Large intestine (tissue), 3 donors: ENCODE data around the gene NOL12. TPM values are rescaled to one million over a fixed set of nuclear protein-coding genes. Genes with fewer than 3 reads are reported as not detected.
"Not testable (repeated sequence)": the region's sequence is repeated elsewhere in the genome, so short reads cannot be mapped to it uniquely, and the experiment has no call there.

ENCODE experiments used
- DNase-seq, 2 donors: peaks; one replicate each; pipeline versions ENCODE4 v3.0.0 to v3.0.0-alpha.2; 2013
- H3K27ac ChIP-seq: one replicate; pipeline ENCODE4 v1.5.1; 2013; ENCODE audit warnings: low read length
- H3K27me3 ChIP-seq: 2 replicates; pipeline ENCODE4 v1.6.1; 2013; ENCODE audit warnings: low read length; ENCODE audit not compliant: control insufficient read depth, insufficient read depth
- H3K36me3 ChIP-seq: 2 replicates; pipeline ENCODE4 v1.6.1; 2013; ENCODE audit warnings: low read length; ENCODE audit not compliant: control insufficient read depth, insufficient read depth
- H3K4me1 ChIP-seq: one replicate; pipeline ENCODE4 v1.6.1; 2013; ENCODE audit warnings: low read length; ENCODE audit not compliant: control insufficient read depth, insufficient read depth
- H3K4me3 ChIP-seq: one replicate; pipeline ENCODE4 v1.5.1; 2013; ENCODE audit warnings: low read length
- H3K9me3 ChIP-seq: one replicate; pipeline ENCODE4 v1.6.1; 2013; ENCODE audit warnings: mild to moderate bottlenecking, low read depth, low read length, moderate library complexity; ENCODE audit not compliant: control insufficient read depth
- WGBS: methylation state at CpG from one replicate; pipeline ENCODE4 v1.1.5; 2013; ENCODE audit warnings: low lambda C conversion rate; ENCODE audit not compliant: insufficient coverage; 5-methylcytosine and 5-hydroxymethylcytosine counted together
- polyA plus RNA-seq: library from polyadenylated mRNA; unstranded; fragments of 120-200 nt; gene quantifications from one replicate; pipeline ENCODE4 v1.2.1, GENCODE V29; 2013

The NOL12 gene
- polyA plus RNA-seq, 1 donor, result 18.1 TPM

DNA sequence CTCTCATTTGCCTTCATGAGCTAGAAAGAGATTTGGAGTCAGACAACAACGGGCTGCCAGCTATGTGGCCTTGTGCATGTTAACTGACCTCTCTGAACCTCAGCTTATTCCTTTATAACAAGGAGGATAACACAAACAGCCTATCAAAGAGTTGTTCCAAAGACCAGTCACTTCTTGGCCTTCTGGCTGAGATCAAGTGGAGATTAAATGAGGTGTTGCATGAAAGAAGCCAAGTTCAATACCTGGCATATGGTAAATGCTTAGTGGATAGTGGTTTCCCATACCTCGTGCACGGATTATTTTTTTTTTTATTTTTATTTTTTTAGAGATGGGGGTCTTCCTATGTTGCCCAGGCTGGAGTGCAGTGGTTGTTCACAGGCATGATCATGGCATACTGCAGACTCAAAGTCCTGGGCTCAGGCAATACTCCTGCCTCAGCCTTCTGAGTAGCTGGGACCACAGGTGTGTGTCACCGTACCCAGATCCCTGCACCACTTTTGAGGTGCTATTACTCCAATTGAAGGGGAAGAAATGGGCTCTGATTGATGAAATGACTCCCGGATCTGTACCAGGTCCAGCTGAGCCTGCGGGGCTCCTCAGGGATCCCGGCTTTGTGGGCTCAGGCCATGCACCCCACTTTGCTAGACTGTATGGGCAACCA lies 5.8 kb upstream of the NOL12 start:
- peaks cover 22% of the 10 kb centered on the region for H3K4me1 ChIP-seq
- DNase-seq, result no peak
- no peak overlapping the region for H3K4me3 ChIP-seq
- no peaks in the 10 kb centered on the region for H3K27me3 ChIP-seq
- 100% methylated on average over 1 of the region's 7 CpGs for WGBS
- peaks cover 9% of the 10 kb centered on the region for H3K36me3 ChIP-seq
- peaks cover 3% of the 10 kb centered on the region for H3K9me3 ChIP-seq
- no peak overlapping the region for H3K27ac ChIP-seq

DNA sequence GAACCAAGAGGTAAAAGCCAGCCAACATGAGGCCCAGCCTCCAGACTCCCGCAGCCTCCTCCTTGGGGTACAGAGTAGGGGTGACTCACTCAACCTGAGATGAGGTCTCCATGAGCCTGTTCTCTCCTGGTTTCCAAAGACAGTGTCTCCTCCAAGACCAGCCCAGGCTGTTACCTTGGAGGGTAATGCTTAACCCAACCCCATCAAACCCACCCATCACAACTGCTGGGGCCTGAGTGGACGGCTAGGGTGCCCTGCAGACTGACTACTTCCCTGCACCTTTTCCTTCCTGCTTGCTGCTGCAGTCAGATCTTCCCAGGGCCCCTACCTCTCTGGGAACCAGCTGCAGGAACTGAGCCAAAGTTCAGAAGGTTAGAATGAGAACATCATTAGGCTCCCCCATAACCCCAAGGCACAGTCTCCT lies 5.1 kb upstream of the NOL12 start:
- H3K36me3 ChIP-seq, result peaks cover 9% of the 10 kb centered on the region
- no CpG with 5 or more reads among the region's 2 CpGs for WGBS

GRCh38 chr22:37681556-37682049 lies 4.5 kb upstream of the NOL12 start:
- H3K27me3 ChIP-seq, result no peaks in the 10 kb centered on the region
- WGBS, result no CpG with 5 or more reads among the region's 6 CpGs
- H3K4me3 ChIP-seq, result no peak overlapping the region
- H3K9me3 ChIP-seq, result peaks cover 3% of the 10 kb centered on the region
- peaks cover 9% of the 10 kb centered on the region for H3K36me3 ChIP-seq
- no peak overlapping the region for H3K27ac ChIP-seq
- H3K4me1 ChIP-seq, result peaks cover 24% of the 10 kb centered on the region
- peak; percentile 73 to 79 for DNase-seq

More for the DNA sequence above, 5.1 kb upstream of the NOL12 start:
- H3K27me3 ChIP-seq, result no peaks in the 10 kb centered on the region
- no peak overlapping the region for H3K4me3 ChIP-seq
- peak in 1 of 2 donors; percentile 35 for DNase-seq
- H3K4me1 ChIP-seq, result peaks cover 23% of the 10 kb centered on the region
- H3K9me3 ChIP-seq, result peaks cover 3% of the 10 kb centered on the region
- H3K27ac ChIP-seq, result no peak overlapping the region

DNA sequence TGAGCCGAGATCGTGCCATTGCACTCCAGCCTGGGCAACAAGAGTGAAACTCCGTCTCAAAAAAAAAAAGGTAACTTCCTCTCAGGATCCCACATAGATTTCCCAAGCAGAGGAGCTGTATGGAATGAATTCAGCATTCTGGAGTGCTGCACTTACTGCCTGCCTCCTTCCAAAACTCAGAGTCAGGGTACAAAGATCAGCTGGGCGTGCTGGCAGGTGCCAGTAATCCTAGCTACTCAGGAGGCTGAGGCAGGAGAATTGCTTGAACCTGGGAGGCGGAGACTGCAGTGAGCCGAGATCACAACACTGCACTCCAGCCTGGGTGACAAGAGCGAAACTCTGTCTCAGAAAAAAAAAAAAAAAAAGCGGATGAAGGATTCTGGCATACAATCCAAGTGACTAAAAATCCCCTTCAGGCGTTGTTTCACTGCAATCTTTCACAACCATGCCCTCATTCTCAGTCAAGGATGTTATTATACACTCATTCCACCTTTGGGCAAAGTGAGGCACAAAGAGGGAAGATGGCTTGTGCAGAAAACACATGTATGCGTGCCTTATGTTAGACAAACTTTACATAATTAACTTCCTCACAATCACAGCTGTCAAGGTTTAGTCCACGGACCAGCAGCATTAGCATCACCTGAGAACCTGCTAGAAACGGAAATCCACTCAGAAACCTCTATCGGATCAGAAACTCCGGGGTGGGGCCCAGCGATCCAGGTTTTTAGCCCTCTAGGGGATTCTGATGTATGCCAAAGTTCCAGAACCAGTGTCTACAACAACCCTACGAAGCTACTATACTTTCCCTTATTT lies 1.1 kb upstream of the NOL12 start:
- Histone ChIP-seq H3K27me3 (no peaks in the 10 kb centered on the region), H3K27ac (peak overlapping the region; percentile 93), H3K4me1 (peaks cover 21% of the 10 kb centered on the region), H3K36me3 (peaks cover 16% of the 10 kb centered on the region), H3K9me3 (no peaks in the 10 kb centered on the region), H3K4me3 (no peak overlapping the region)
- WGBS, result no CpG with 5 or more reads among the region's 16 CpGs
- DNase-seq, result peak; percentile 63 to 85

GRCh38 chr22:37690407-37690806 lies 4.3 kb downstream of the NOL12 start:
- no CpG with 5 or more reads among the region's 7 CpGs for WGBS

GRCh38 chr22:37690901-37691504 lies 4.9 kb downstream of the NOL12 start:
- H3K4me1 ChIP-seq, result peaks cover 3% of the 10 kb centered on the region
- no peak overlapping the region for H3K27ac ChIP-seq
- no peak overlapping the region for H3K4me3 ChIP-seq
- H3K36me3 ChIP-seq, result peaks cover 53% of the 10 kb centered on the region
- DNase-seq, result no peak
- WGBS, result 100% methylated on average over 1 of the region's 18 CpGs
- no peaks in the 10 kb centered on the region for H3K27me3 ChIP-seq
- H3K9me3 ChIP-seq, result no peaks in the 10 kb centered on the region

More at GRCh38 chr22:37690407-37690806, 4.3 kb downstream of the NOL12 start:
- no peaks in the 10 kb centered on the region for H3K9me3 ChIP-seq
- H3K36me3 ChIP-seq, result peaks cover 53% of the 10 kb centered on the region
- H3K27me3 ChIP-seq, result no peaks in the 10 kb centered on the region
- peaks cover 7% of the 10 kb centered on the region for H3K4me1 ChIP-seq
- no peak overlapping the region for H3K27ac ChIP-seq
- DNase-seq, result no peak
- no peak overlapping the region for H3K4me3 ChIP-seq

- no CpG with 5 or more reads among the region's 15 CpGs for WGBS
- H3K9me3 ChIP-seq, result no peaks in the 10 kb centered on the region
- no peak overlapping the region for H3K27ac ChIP-seq
- peaks cover 53% of the 10 kb centered on the region for H3K36me3 ChIP-seq
- H3K4me1 ChIP-seq, result peaks cover 11% of the 10 kb centered on the region
- no peak for DNase-seq
- no peaks in the 10 kb centered on the region for H3K27me3 ChIP-seq
- H3K4me3 ChIP-seq, result no peak overlapping the region
Measured at GRCh38 chr22:37692627-37693285, 6.6 kb downstream of the NOL12 start.

- WGBS, result 100% methylated on average over 1 of the region's 7 CpGs
- Histone ChIP-seq H3K36me3 (peaks cover 41% of the 10 kb centered on the region), H3K4me1 (peaks cover 11% of the 10 kb centered on the region)
- H3K27ac ChIP-seq, H3K9me3 ChIP-seq, H3K27me3 ChIP-seq, DNase-seq, H3K4me3 ChIP-seq: not testable (repeated sequence)
Measured at GRCh38 chr22:37694131-37694530, 8.0 kb downstream of the NOL12 start.

DNA sequence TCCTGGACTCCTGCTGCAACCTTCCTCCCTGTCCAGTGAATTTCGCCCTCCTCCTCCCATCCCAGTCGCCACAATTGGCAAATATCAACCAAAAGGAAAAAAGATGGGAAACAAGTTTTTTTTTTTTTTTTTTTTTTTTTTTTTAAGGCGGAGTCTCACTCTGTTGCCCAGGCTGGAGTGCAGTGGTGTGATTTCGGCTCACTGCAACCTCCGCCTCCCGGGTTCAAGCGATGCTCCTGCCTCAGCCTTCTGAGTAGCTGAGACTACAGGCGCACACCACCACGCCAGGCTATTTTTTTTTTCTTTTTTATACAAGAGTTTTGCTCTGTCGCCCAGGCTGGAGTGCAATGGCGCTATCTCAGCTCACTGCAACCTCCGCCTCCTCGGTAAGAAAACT lies 10.1 kb downstream of the NOL12 start:
- peak overlapping the region; percentile 31 for H3K4me3 ChIP-seq
- H3K9me3 ChIP-seq, H3K27ac ChIP-seq: not testable (repeated sequence)

More for the DNA sequence above, 10.1 kb downstream of the NOL12 start:
- not testable (repeated sequence) for DNase-seq, H3K27me3 ChIP-seq
- Histone ChIP-seq H3K36me3 (peaks cover 25% of the 10 kb centered on the region), H3K4me1 (peaks cover 15% of the 10 kb centered on the region)
- no CpG with 5 or more reads among the region's 13 CpGs for WGBS
